Testis (tissue), 3 donors: ENCODE results near the gene ARFGEF3. TPM values are rescaled to one million over a fixed set of nuclear protein-coding genes. Genes with fewer than 3 reads are reported as not detected.

ENCODE experiments used
- DNase-seq: peaks from one replicate; pipeline ENCODE4 v3.0.0-alpha.2; 2019
- H3K27ac ChIP-seq, 2 donors: fragments of 200-600 bp; sonication (generic); one replicate each; pipeline ENCODE4 v1.5.1; 2019
- H3K27me3 ChIP-seq: fragments of 200-600 bp; sonication (generic); one replicate; pipeline ENCODE4 v1.5.1; 2019
- H3K36me3 ChIP-seq: fragments of 200-600 bp; sonication (generic); one replicate; pipeline ENCODE4 v1.5.1; 2017; ENCODE audit warnings: low read depth; ENCODE audit errors: missing control alignments
- H3K4me1 ChIP-seq: fragments of 200-600 bp; sonication (generic); one replicate; pipeline ENCODE4 v1.5.1; 2019
- H3K4me3 ChIP-seq, 2 donors: fragments of 200-600 bp; sonication (generic); one replicate each; pipeline ENCODE4 v1.5.1; 2017 to 2019
- H3K9me3 ChIP-seq: fragments of 200-600 bp; sonication (generic); one replicate; pipeline ENCODE4 v1.5.1; 2017
- POLR2A ChIP-seq: fragments of 450-650 bp; IDR thresholded peaks from one replicate; pipeline ENCODE4 v1.6.1; 2017; ENCODE audit warnings: antibody characterized with exemption, mild to moderate bottlenecking, moderate library complexity
- WGBS, 2 donors: methylation state at CpG; one replicate each; pipeline ENCODE4 v1.1.5; 2018; 5-methylcytosine and 5-hydroxymethylcytosine counted together
- intact Hi-C: fragments of 100-400 bp; cut with DNase I; formaldehyde crosslinking; loops from one replicate; pipeline ENCODE4 v1.15.1; 2023; ENCODE audit warnings: low total_unique reads
- polyA plus RNA-seq: library from polyadenylated mRNA; stranded (reverse); fragments of 350-450 nt; fragmentation: Illumina TruSeq; extraction: RNeasy Lipid Tissue Mini Kit (QIAGEN cat#74804); gene quantifications from one replicate; pipeline ENCODE4 v1.2.3, GENCODE V29; 2014; ENCODE audit warnings: low read depth, low replicate concordance; ENCODE audit not compliant: insufficient read depth
- total RNA-seq, 2 donors: library from RNA; depleted of rRNA; stranded (reverse); fragments of >200 nt; gene quantifications; one replicate each; pipeline ENCODE4 v1.2.3, GENCODE V29; 2016
- TF ChIP-seq, protein P1 (sequence below), 3 experiments: fragments of 450-650 bp in 2 of 3; fragments of 200-600 bp in 1 of 3; sonication (generic) in 1 of 3; IDR thresholded peaks; one replicate each; pipeline ENCODE4 v1.5.1; 2016 to 2019; ENCODE audit warnings: antibody characterized with exemption in 3 of 3, mild to moderate bottlenecking in 2 of 3, moderate library complexity in 1 of 3

ARFGEF3 gene
- total and polyA plus RNA-seq, 3 donors from 2014 or later: 1.9 to 2.9 (median 2.8) TPM

DNA sequence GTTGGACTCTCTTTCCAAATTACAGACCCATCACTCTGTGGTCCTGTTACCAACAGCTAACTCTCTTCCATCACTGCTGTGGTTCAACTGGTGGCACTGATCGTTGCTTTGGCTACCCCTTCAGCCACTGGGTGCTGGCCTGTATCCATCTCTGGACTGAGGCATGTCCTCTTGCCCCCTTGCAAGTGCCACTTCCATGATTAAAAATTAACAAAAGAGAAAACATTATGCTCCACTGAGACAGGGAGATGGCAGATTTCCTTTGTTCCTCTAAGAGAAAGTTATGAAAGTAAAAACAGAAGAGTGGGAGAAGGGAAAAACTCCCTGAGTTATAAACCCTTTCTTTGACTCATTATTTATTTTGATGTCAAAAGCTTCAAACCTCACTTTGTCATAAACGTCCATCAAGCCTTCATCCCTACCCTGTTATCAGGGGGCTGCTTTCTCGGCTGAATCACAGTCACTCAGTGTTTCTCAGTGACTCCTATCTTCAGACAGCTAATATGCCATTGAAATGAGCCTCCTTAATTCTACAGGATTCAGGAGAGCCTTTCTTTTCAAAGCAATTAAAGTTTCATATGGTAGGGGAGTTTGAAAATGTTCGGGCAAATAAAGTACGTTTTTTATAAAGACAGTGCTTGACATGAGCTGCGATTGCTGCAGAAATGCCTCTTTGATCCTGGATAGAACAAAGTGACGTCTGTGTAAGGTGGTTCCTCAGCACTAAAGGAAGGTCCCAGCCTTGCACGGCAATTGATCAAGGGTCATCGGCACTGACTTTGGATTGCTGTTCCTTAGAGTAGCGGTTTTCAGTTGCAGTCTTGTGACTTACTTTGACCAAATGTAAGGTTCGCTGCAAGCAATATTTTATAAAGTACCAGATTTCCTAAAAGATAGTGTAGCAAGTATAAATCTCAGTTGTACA, 106.5 kb downstream of the ARFGEF3 start:
- WGBS, 2 donors: 75% methylated on average over 11 of the region's 11 CpGs
- Histone ChIP-seq H3K27ac (no peak overlapping the region), H3K4me3 (no peak overlapping the region), H3K9me3 (no peaks in the 10 kb centered on the region), H3K4me1 (no peaks in the 10 kb centered on the region), H3K36me3 (no peaks in the 10 kb centered on the region), H3K27me3 (no peaks in the 10 kb centered on the region)
- no peak for TF ChIP-seq POLR2A
- TF ChIP-seq, protein P1, sequence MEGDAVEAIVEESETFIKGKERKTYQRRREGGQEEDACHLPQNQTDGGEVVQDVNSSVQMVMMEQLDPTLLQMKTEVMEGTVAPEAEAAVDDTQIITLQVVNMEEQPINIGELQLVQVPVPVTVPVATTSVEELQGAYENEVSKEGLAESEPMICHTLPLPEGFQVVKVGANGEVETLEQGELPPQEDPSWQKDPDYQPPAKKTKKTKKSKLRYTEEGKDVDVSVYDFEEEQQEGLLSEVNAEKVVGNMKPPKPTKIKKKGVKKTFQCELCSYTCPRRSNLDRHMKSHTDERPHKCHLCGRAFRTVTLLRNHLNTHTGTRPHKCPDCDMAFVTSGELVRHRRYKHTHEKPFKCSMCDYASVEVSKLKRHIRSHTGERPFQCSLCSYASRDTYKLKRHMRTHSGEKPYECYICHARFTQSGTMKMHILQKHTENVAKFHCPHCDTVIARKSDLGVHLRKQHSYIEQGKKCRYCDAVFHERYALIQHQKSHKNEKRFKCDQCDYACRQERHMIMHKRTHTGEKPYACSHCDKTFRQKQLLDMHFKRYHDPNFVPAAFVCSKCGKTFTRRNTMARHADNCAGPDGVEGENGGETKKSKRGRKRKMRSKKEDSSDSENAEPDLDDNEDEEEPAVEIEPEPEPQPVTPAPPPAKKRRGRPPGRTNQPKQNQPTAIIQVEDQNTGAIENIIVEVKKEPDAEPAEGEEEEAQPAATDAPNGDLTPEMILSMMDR (IDR thresholded peaks at IDR 0.05): no peak
- no peak for DNase-seq
- intact Hi-C loops: no loop called here

- WGBS, 2 donors: 94 to 100% methylated on average over 1 of the region's 1 CpG
- Histone ChIP-seq H3K27ac (no peak overlapping the region), H3K27me3 (no peaks in the 10 kb centered on the region), H3K36me3 (no peaks in the 10 kb centered on the region), H3K4me1 (no peaks in the 10 kb centered on the region), H3K4me3 (no peak overlapping the region), H3K9me3 (no peaks in the 10 kb centered on the region)
- no peak for DNase-seq
- intact Hi-C loops: no loop called here
- TF ChIP-seq, protein P1 (IDR thresholded peaks at IDR 0.05): no peak
- TF ChIP-seq POLR2A: no peak
These were observed 109.7 kb downstream of the ARFGEF3 start for GRCh38 chr6:138271451-138271850.

- intact Hi-C loops: no loop called here
- Histone ChIP-seq H3K27me3 (no peaks in the 10 kb centered on the region), H3K4me3 (no peak overlapping the region), H3K4me1 (no peaks in the 10 kb centered on the region), H3K27ac (no peak overlapping the region), H3K9me3 (no peaks in the 10 kb centered on the region), H3K36me3 (no peaks in the 10 kb centered on the region)
- no peak for TF ChIP-seq POLR2A
- TF ChIP-seq, protein P1 (IDR thresholded peaks at IDR 0.05): no peak
- DNase-seq: no peak
- WGBS, 2 donors: 69 to 72% methylated on average over 8 of the region's 8 CpGs
These were observed 111.0 kb downstream of the ARFGEF3 start for GRCh38 chr6:138272533-138273315.

DNA sequence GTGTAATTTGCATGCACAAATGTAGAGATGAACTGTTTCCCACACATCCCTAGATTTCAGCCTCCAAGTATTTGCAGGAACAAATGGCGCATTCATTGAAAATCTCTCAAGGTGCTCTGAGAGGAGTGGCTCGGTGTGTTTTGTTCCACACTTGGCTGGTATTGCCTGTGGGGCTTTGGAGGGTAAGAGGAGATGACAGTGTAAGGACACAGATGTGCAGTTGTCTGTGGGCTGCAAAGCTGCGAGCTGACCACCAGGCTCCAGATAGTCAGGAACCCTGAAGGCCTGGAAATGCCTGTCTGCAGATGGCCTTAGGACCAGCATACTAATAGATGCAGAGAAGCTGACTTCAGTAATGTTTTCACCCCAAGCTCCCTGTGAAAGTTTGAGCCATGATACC, 114.2 kb downstream of the ARFGEF3 start:
- 84 to 88% methylated on average over 3 of the region's 3 CpGs for WGBS, 2 donors
- DNase-seq: no peak

More for the DNA sequence above, 114.2 kb downstream of the ARFGEF3 start:
- Histone ChIP-seq H3K27me3 (no peaks in the 10 kb centered on the region), H3K27ac (no peak overlapping the region), H3K4me1 (no peaks in the 10 kb centered on the region), H3K36me3 (no peaks in the 10 kb centered on the region), H3K9me3 (no peaks in the 10 kb centered on the region), H3K4me3 (no peak overlapping the region)
- intact Hi-C loops: no loop called here
- no peak for TF ChIP-seq POLR2A
- TF ChIP-seq, protein P1 (IDR thresholded peaks at IDR 0.05): no peak
